Caco-2 (cell line): ENCODE measurements around the gene LSM14A. TPM values are rescaled to one million over a fixed set of nuclear protein-coding genes. Genes with fewer than 3 reads are reported as not detected.

Experiments used
- BruUV-seq: library from RNA; stranded (reverse); fragments of 400-500 nt; replicated peaks from 2 replicates; lab custom pipeline; 2021; lab: Mats Ljungman, UMichigan
- CTCF ChIA-PET: fragments of 300-600 bp; sonication (Branson Sonifier 250); formaldehyde crosslinking; loops from one replicate; lab custom pipeline; 2022; ENCODE audit warnings: antibody characterized with exemption; lab: Charles Lee
- POLR2A ChIA-PET: fragments of 300-600 bp; sonication (Branson Sonifier 250); formaldehyde crosslinking; loops from one replicate; lab custom pipeline; 2022; ENCODE audit warnings: antibody characterized with exemption; lab: Charles Lee
- DNase-seq, 2 experiments: peaks; one replicate each; pipeline versions ENCODE4 v3.0.0 to v3.0.0-alpha.2; 2020 to 2022
- H3K27me3 ChIP-seq: replicated peaks from 2 replicates; pipeline ENCODE4 v1.6.0; 2011; ENCODE audit warnings: low read length; ENCODE audit not compliant: control insufficient read depth, insufficient read depth
- H3K36me3 ChIP-seq: 2 replicates; pipeline ENCODE4 v1.5.1; 2011; ENCODE audit warnings: low read length; ENCODE audit not compliant: control insufficient read depth, insufficient read depth
- H3K4me1 ChIP-seq: fragments of 250-450 bp; sonication (Bioruptor Pico); 2 replicates; pipeline ENCODE4 v1.5.1; 2020; ENCODE audit warnings: mild to moderate bottlenecking
- H3K4me3 ChIP-seq: 2 replicates; pipeline ENCODE4 v1.5.1; 2011; ENCODE audit warnings: low read depth, mild to moderate bottlenecking, control low read depth, low read length
- H3K9me3 ChIP-seq: fragments of 250-450 bp; sonication (Bioruptor Pico); 2 replicates; pipeline ENCODE4 v1.5.1; 2020; ENCODE audit warnings: mild to moderate bottlenecking, moderate library complexity
- H3K27ac Mint-ChIP-seq: one replicate; pipeline ENCODE4 v1.8.0; 2022; ENCODE audit warnings: mixed read lengths; ENCODE audit not compliant: unreplicated experiment
- H3K27me3 Mint-ChIP-seq: one replicate; pipeline ENCODE4 v1.8.0; 2022; ENCODE audit warnings: mixed read lengths; ENCODE audit not compliant: insufficient read depth, unreplicated experiment
- H3K36me3 Mint-ChIP-seq: one replicate; pipeline ENCODE4 v1.8.0; 2022; ENCODE audit warnings: mild to moderate bottlenecking, mixed read lengths; ENCODE audit not compliant: insufficient read depth, unreplicated experiment
- H3K4me1 Mint-ChIP-seq: one replicate; pipeline ENCODE4 v1.8.0; 2022; ENCODE audit warnings: low read depth, mixed read lengths; ENCODE audit not compliant: unreplicated experiment
- H3K4me3 Mint-ChIP-seq: one replicate; pipeline ENCODE4 v1.8.0; 2022; ENCODE audit warnings: mild to moderate bottlenecking, moderate library complexity, mixed read lengths; ENCODE audit not compliant: unreplicated experiment
- H3K9me3 Mint-ChIP-seq: one replicate; pipeline ENCODE4 v1.8.0; 2022; ENCODE audit warnings: mixed read lengths; ENCODE audit not compliant: unreplicated experiment
- CTCF ChIP-seq, 2 experiments: fragments of 200-600 bp in 1 of 2; IDR thresholded peaks; 1 replicate in 1 of 2; 2 replicates in 1 of 2; pipeline versions ENCODE4 v1.5.1 to v1.8.0; 2011 to 2022; ENCODE audit warnings: antibody characterized with exemption in 1 of 2, control low read depth in 1 of 2, inconsistent platforms in 1 of 2, low read depth in 1 of 2, low read length in 1 of 2, mild to moderate bottlenecking in 1 of 2, moderate library complexity in 1 of 2; ENCODE audit not compliant: insufficient read depth in 1 of 2, severe bottlenecking in 1 of 2, unreplicated experiment in 1 of 2
- intact Hi-C: fragments of 100-400 bp; cut with micrococcal nuclease; formaldehyde crosslinking; loops from one replicate; pipeline ENCODE4 v1.10.0; 2022; ENCODE audit not compliant: unreplicated experiment
- total RNA-seq: library from RNA; stranded (reverse); gene quantifications from 2 replicates; pipeline ENCODE4 v1.2.3, GENCODE V29; 2022

The LSM14A gene
- total RNA-seq, 1 experiment from 2014 or later = 233 TPM

GRCh38 chr19:34254046-34254697 lies 81.9 kb downstream of the LSM14A start, which contains the start of gene GARRE1:
GARRE1 (plus strand) TSS chr19:34254554; CDS start chr19:34300474, 45,920 bp downstream.
- Mint-ChIP-seq H3K9me3 (no peaks in the 10 kb centered on the region), H3K4me3 (peak within 1 kb of the TSS; percentile 83), H3K27ac (peak within 1 kb of the TSS; percentile 91), H3K36me3 (peaks cover 24% of the 10 kb centered on the region), H3K4me1 (peaks cover 9% of the 10 kb centered on the region), H3K27me3 (no peaks in the 10 kb centered on the region)
- H3K4me1 ChIP-seq = peaks cover 20% of the 10 kb centered on the region
- no peaks in the 10 kb centered on the region for H3K27me3 ChIP-seq
- H3K36me3 ChIP-seq = no peaks in the 10 kb centered on the region
- H3K9me3 ChIP-seq = no peaks in the 10 kb centered on the region
- ChIA-PET POLR2A (interaction anchor here (0.5 kb wide), 1 partner anchor 368 kb away, joined by 7 read pairs; no protein-coding TSS in a partner anchor), CTCF (no interaction called here)
- TF ChIP-seq CTCF (IDR thresholded peaks at IDR 0.05; ENCODE audit: insufficient read depth in 1 of 2, low read depth in 1 of 2, low read length in 1 of 2, severe bottlenecking in 1 of 2, unreplicated experiment in 1 of 2) = peak in 1 of 2 experiments; percentile 8
- BruUV-seq = TSS peak; percentile 94
- intact Hi-C loops = no loop called here
- H3K4me3 ChIP-seq = peak within 1 kb of the TSS; percentile 80
- peak; percentile 89 to 94 for DNase-seq

- peaks cover 27% of the 10 kb centered on the region for H3K4me1 ChIP-seq
- peak overlapping the region; percentile 80 for H3K4me3 ChIP-seq
- Mint-ChIP-seq H3K4me1 (peaks cover 16% of the 10 kb centered on the region), H3K4me3 (peak overlapping the region; percentile 83), H3K9me3 (no peaks in the 10 kb centered on the region), H3K27ac (no peak overlapping the region), H3K36me3 (peaks cover 24% of the 10 kb centered on the region), H3K27me3 (no peaks in the 10 kb centered on the region)
- no peak for TF ChIP-seq CTCF (IDR thresholded peaks at IDR 0.05; ENCODE audit: insufficient read depth in 1 of 2, low read depth in 1 of 2, low read length in 1 of 2, severe bottlenecking in 1 of 2, unreplicated experiment in 1 of 2)
- DNase-seq = peak in 1 of 2 experiments; percentile 65
- intact Hi-C loops = loop anchor here (5.0 kb wide), 1 partner anchor 82 kb away; no protein-coding TSS in a partner anchor
- no peaks in the 10 kb centered on the region for H3K27me3 ChIP-seq
- ChIA-PET POLR2A (no interaction called here), CTCF (no interaction called here)
- BruUV-seq = no TSS peak
- no peaks in the 10 kb centered on the region for H3K36me3 ChIP-seq
- H3K9me3 ChIP-seq = no peaks in the 10 kb centered on the region
Measured at GRCh38 chr19:34254698-34255432, 82.6 kb downstream of the LSM14A start.

GRCh38 chr19:34255546-34255945 lies 83.2 kb downstream of the LSM14A start:
- Mint-ChIP-seq H3K27ac (no peak overlapping the region), H3K4me3 (peak overlapping the region; percentile 83), H3K9me3 (no peaks in the 10 kb centered on the region), H3K36me3 (peaks cover 24% of the 10 kb centered on the region), H3K4me1 (peaks cover 17% of the 10 kb centered on the region), H3K27me3 (no peaks in the 10 kb centered on the region)
- H3K4me1 ChIP-seq = peaks cover 34% of the 10 kb centered on the region
- no peak for DNase-seq
- intact Hi-C loops = loop anchor here (5.0 kb wide), 1 partner anchor 82 kb away; no protein-coding TSS in a partner anchor
- TSS peak; percentile 62 for BruUV-seq
- CTCF ChIA-PET = no interaction called here
- peak overlapping the region; percentile 80 for H3K4me3 ChIP-seq
- TF ChIP-seq CTCF (IDR thresholded peaks at IDR 0.05; ENCODE audit: insufficient read depth in 1 of 2, low read depth in 1 of 2, low read length in 1 of 2, severe bottlenecking in 1 of 2, unreplicated experiment in 1 of 2) = no peak
- POLR2A ChIA-PET = no interaction called here
- H3K9me3 ChIP-seq = no peaks in the 10 kb centered on the region
- no peaks in the 10 kb centered on the region for H3K27me3 ChIP-seq
- H3K36me3 ChIP-seq = no peaks in the 10 kb centered on the region
